ENCODE data around the gene ATP4A.

DNA sequence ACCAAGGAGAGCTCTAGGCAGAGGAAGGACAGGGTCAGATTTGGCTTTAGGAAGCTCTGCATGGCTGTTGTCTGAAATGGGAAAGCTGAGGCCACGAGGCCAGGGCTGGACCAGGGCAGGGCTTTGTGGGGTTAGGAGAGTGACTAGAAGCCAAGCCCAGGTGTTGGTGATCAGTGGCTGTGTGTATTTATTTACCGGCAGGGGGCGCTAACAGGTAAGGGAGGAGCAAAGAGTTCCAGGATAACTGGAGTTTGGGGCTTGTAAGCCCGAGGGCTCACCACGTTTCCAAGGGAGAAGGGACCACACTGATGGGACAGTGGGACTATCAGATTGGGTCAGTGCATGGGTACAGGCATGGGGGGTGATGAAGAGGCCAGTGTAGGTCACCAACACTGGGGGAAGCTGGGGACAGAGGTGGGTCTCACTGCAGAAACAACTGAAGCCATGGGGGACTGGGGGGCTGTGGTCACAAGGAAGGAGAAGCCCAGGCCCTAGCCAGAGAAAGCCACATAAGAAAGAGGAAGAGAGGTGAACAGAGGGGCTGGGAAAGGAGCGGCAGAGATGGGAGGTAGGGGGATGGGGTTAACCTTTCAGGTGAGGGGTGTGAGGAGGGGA, 14.2 kb downstream of the ATP4A start:
- TF ChIP-seq POLR2AphosphoS5 (IDR thresholded peaks at IDR 0.05; ENCODE audit: low read depth, low read length) (no peak), TAF1 (IDR thresholded peaks at IDR 0.05; ENCODE audit: borderline replicate concordance, low read depth, low read length) (no peak)

All from GM12892 (cell line).